ENCODE measurements around the gene GPR171. TPM values are rescaled to one million over a fixed set of nuclear protein-coding genes. Genes with fewer than 3 reads are reported as not detected.

Gene GPR171
- total and polyA plus RNA-seq, 2 donors (not counting 1 experiment from before 2014, with no cell fraction given), result 0.75 to 1.1 TPM

- no peaks in the 10 kb centered on the region for H3K27me3 ChIP-seq (replicated peaks in 1 of 4; ENCODE audit: control extremely low read depth in 1 of 4, control insufficient read depth in 3 of 4, insufficient read depth in 4 of 4, low read length in 3 of 4)
- POLR2A ChIA-PET, result no interaction called here
- no peak overlapping the region for H3K9ac ChIP-seq (ENCODE audit: low read length)
- H3K4me1 ChIP-seq (ENCODE audit: control insufficient read depth in 2 of 2, insufficient read depth in 2 of 2, low read length in 2 of 2), result no peaks in the 10 kb centered on the region
- no peak overlapping the region for H3K4me2 ChIP-seq (replicated peaks; ENCODE audit: low read depth, low read length, poor library complexity, severe bottlenecking)
- Mint-ChIP-seq H3K4me1 (no peaks in the 10 kb centered on the region), H3K4me3 (no peak overlapping the region), H3K27me3 (no peaks in the 10 kb centered on the region), H3K27ac (no peak overlapping the region), H3K9me3 (ENCODE audit: insufficient read depth) (no peaks in the 10 kb centered on the region)
- no peaks in the 10 kb centered on the region for H4K20me1 ChIP-seq (ENCODE audit: control insufficient read depth, insufficient read depth, low read length, poor library complexity, severe bottlenecking)
- no peak overlapping the region for H2AFZ ChIP-seq (ENCODE audit: insufficient read depth, low read depth, low read length, poor library complexity, severe bottlenecking)
- no peaks in the 10 kb centered on the region for H3K36me3 ChIP-seq (replicated peaks in 1 of 2; ENCODE audit: control extremely low read depth in 1 of 2, control insufficient read depth in 1 of 2, extremely low read depth in 1 of 2, insufficient read depth in 2 of 2, low read length in 1 of 2)
- peak; percentile 78 for ATAC-seq (ENCODE audit: low read depth)
- WGBS (ENCODE audit: insufficient coverage), result no CpG with 5 or more reads among the region's 3 CpGs
- peak; percentile 71 for DNase-seq
- H3K27ac ChIP-seq (ENCODE audit: low read length in 2 of 2), result no peak overlapping the region
- TF ChIP-seq EZH2 (IDR thresholded peaks at IDR 0.05; ENCODE audit: borderline replicate concordance, insufficient read depth, low read depth, low read length, poor library complexity, severe bottlenecking) (no peak), CTCF (IDR thresholded peaks at IDR 0.05) (peak; percentile 74)
- no peaks in the 10 kb centered on the region for H3K9me3 ChIP-seq (ENCODE audit: control extremely low read depth in 1 of 3, control insufficient read depth in 2 of 3, insufficient read depth in 1 of 3, low read length in 2 of 3)
- no peak overlapping the region for H3K4me3 ChIP-seq (ENCODE audit: control extremely low read depth in 1 of 5, extremely low read depth in 1 of 5, insufficient read depth in 1 of 5, low read depth in 2 of 5, low read length in 4 of 5)
- intact Hi-C loops (cut with micrococcal nuclease), result loop anchor here (1.0 to 5.0 kb wide), 4 partner anchors 71 to 761 kb away; no protein-coding TSS in a partner anchor
- CTCF ChIA-PET, result interaction anchor here (0.6 to 2.4 kb wide), 20 partner anchors 10 to 681 kb away, joined by 3 to 21 read pairs (median 4); partner anchors contain the start of gene P2RY14
- no peaks in the 10 kb centered on the region for H3K79me2 ChIP-seq (ENCODE audit: control insufficient read depth, insufficient read depth, low read length)
Measured at GRCh38 chr3:151156618-151157216, 46.3 kb downstream of the GPR171 start.

GRCh38 chr3:151155409-151156128 lies 47.4 kb downstream of the GPR171 start:
- H3K27me3 Mint-ChIP-seq, result no peaks in the 10 kb centered on the region
- intact Hi-C loops (cut with micrococcal nuclease), result loop anchor here (1.0 to 5.0 kb wide), 4 partner anchors 72 to 762 kb away; no protein-coding TSS in a partner anchor
- no peaks in the 10 kb centered on the region for H3K79me2 ChIP-seq (ENCODE audit: control insufficient read depth, insufficient read depth, low read length)
- no peaks in the 10 kb centered on the region for H3K36me3 ChIP-seq (replicated peaks in 1 of 2; ENCODE audit: control extremely low read depth in 1 of 2, control insufficient read depth in 1 of 2, extremely low read depth in 1 of 2, insufficient read depth in 2 of 2, low read length in 1 of 2)
- H3K4me3 Mint-ChIP-seq, result no peak overlapping the region
- DNase-seq (no peak), ATAC-seq (ENCODE audit: low read depth) (no peak)
- H3K9me3 ChIP-seq (ENCODE audit: control extremely low read depth in 1 of 3, control insufficient read depth in 2 of 3, insufficient read depth in 1 of 3, low read length in 2 of 3), result no peaks in the 10 kb centered on the region
- H3K27me3 ChIP-seq (replicated peaks in 1 of 4; ENCODE audit: control extremely low read depth in 1 of 4, control insufficient read depth in 3 of 4, insufficient read depth in 4 of 4, low read length in 3 of 4), result no peaks in the 10 kb centered on the region
- no peaks in the 10 kb centered on the region for H3K4me1 Mint-ChIP-seq
- 100% methylated on average over 5 of the region's 8 CpGs for WGBS (ENCODE audit: insufficient coverage)
- no peak for TF ChIP-seq CTCF (IDR thresholded peaks at IDR 0.05)
- TF ChIP-seq EZH2 (IDR thresholded peaks at IDR 0.05; ENCODE audit: borderline replicate concordance, insufficient read depth, low read depth, low read length, poor library complexity, severe bottlenecking), result no peak
- H3K9ac ChIP-seq (ENCODE audit: low read length), result no peak overlapping the region
- CTCF ChIA-PET, result interaction anchor here (0.8 to 2.4 kb wide), 13 partner anchors 9 to 628 kb away, joined by 3 to 21 read pairs (median 4); partner anchors contain the start of gene P2RY14
- H3K9me3 Mint-ChIP-seq (ENCODE audit: insufficient read depth), result no peaks in the 10 kb centered on the region
- POLR2A ChIA-PET, result no interaction called here
- no peak overlapping the region for H3K27ac ChIP-seq (ENCODE audit: low read length in 2 of 2)
- no peak overlapping the region for H2AFZ ChIP-seq (ENCODE audit: insufficient read depth, low read depth, low read length, poor library complexity, severe bottlenecking)
- no peak overlapping the region for H3K4me2 ChIP-seq (replicated peaks; ENCODE audit: low read depth, low read length, poor library complexity, severe bottlenecking)
- H3K27ac Mint-ChIP-seq, result no peak overlapping the region
- H3K4me1 ChIP-seq (ENCODE audit: control insufficient read depth in 2 of 2, insufficient read depth in 2 of 2, low read length in 2 of 2), result no peaks in the 10 kb centered on the region
- no peak overlapping the region for H3K4me3 ChIP-seq (ENCODE audit: control extremely low read depth in 1 of 5, extremely low read depth in 1 of 5, insufficient read depth in 1 of 5, low read depth in 2 of 5, low read length in 4 of 5)
- H4K20me1 ChIP-seq (ENCODE audit: control insufficient read depth, insufficient read depth, low read length, poor library complexity, severe bottlenecking), result no peaks in the 10 kb centered on the region
